HG03469 (cell line): ENCODE results near the gene TIAL1.
"Not testable (repeated sequence)": the region's sequence is repeated elsewhere in the genome, so short reads cannot be mapped to it uniquely, and the experiment has no call there.

Source experiments
- ATAC-seq: cut with Tn5 transposase; IDR thresholded peaks from one replicate; pipeline ENCODE4 v1.9.1; 2021; ENCODE audit warnings: mild to moderate bottlenecking, moderate library complexity, moderate number of reproducible peaks; ENCODE audit not compliant: unreplicated experiment

TIAL1 gene

DNA sequence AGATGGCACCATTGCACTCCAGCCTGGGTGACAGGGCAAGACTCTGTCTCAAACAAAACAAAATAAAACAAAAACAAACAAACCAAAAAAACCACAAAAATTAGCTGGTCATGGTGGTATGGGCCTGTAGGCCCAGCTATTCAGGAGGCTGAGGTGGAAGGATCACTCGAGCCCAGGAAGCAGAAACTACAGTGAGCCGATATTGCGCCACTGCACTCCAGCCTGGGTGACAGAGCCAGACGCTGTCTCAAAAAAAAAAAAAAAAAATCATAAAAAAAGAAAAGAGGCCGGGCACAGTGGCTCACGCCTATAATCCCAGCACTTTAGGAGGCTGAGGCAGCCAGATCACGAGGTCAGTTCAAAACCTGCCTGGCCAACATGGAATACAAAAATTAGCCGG is 64.0 kb downstream of the TIAL1 start:
- ATAC-seq, result not testable (repeated sequence)

GRCh38 chr10:119532251-119532650 is 64.5 kb downstream of the TIAL1 start:
- ATAC-seq, result not testable (repeated sequence)

DNA sequence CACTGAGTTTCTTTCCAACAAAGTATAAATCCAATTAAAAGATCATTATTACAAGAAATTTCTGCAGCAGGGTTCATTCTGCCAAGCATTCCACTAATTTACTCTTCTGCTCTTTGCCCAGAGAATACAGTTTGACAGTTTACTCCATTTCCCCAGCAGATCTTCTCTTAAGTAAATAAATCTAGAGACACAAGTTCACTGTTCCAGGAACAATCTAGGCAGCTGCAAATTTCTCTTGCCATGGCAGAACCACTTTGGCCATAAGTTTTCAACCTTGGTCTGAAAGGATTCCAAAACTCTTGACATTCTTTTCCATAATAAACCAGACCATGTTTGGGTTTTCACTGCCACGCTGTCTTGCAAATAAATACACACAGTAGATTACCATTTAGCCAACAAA is 65.7 kb downstream of the TIAL1 start:
- no peak for ATAC-seq

DNA sequence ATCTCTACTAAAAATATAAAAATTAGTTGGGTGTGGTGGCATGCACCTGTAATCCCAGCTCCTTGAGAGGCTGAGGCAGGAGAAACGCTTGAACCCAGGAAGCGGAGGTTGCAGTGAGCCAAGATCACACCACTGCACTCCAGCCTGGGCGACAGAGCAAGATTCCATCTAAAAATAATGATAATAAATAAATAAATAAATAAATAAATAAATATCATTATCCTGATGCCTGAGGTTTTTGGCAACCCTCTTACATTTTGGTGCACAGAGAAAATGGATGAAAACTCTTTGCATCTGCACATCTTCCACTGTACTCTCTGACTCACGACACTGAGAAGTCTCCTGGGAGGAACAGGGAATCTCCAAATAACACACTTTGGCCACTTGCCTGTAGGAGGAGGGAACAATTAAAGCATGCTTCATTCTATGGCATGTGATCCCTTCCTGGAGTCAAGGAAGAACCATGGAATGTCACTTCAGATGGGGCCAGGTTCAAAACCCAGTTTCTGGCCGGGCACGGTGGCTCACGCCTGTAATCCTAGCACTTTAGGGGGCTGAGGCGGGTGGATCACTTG is 68.0 kb downstream of the TIAL1 start:
- not testable (repeated sequence) for ATAC-seq

DNA sequence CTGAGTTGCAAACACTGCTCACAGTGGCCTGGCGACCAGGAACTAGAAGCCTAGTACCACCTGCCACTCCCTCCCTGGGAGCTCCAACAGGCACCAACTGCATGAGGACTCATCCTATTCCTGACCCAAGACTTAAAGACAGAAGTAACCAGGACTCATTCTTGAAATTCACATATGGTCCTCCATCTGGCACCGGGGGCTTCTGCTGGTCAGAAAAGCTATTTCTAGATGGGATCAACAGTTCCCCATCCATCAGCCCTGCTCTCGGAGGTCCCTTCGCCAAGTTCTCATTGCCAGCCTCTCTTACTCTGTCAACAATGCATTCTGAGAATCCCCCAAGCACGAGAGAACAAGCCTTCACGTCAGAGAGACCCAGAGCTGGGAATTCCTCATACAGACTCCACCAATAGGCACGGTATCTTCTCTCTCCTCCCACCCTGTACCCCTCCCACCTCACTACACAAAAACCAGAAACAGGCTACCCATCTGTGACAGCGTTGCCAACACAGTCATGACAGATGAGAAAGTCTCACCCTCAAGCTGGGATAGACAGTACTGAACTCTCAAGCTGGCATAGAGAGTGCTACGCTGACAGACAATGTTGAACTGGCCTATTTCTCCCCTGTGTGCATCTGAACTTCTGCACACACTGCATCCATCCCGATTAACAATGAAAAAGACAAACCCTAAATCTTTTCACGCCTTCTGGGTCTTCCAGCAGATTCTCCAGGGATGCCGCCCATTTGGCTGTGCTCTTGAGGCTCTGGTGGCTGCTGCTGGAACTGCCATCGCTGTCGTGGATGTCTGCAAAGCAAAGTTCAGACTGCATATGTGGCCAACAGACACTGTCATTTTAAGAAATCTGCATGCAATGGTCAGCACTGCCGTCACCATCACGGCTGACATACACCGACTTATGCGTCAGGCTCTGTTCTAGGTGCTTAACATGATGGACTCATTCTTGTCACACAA is 69.9 kb downstream of the TIAL1 start:
- ATAC-seq, result no peak

DNA sequence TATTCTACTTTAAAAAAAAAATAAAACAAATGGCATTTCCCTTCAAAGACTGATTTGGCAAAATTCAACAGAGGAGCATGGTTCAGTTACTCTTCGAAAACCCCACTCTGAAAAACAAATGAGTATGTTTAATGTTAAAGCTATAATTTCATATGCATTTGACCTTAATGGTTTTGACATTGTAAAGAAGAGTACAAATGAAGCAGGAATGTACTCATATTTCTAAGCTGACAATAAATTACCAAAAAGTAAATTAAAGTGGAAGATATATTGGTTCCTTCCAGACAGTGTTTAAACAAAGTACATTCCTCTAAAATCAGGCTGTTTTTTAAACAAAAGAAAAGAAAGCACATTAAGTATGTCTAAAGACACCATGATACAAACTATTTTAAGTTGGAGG is 70.6 kb downstream of the TIAL1 start:
- no peak for ATAC-seq

GRCh38 chr10:119525116-119525515 is 71.6 kb downstream of the TIAL1 start:
- ATAC-seq, result no peak

GRCh38 chr10:119524720-119525070 is 72.1 kb downstream of the TIAL1 start:
- ATAC-seq, result no peak

DNA sequence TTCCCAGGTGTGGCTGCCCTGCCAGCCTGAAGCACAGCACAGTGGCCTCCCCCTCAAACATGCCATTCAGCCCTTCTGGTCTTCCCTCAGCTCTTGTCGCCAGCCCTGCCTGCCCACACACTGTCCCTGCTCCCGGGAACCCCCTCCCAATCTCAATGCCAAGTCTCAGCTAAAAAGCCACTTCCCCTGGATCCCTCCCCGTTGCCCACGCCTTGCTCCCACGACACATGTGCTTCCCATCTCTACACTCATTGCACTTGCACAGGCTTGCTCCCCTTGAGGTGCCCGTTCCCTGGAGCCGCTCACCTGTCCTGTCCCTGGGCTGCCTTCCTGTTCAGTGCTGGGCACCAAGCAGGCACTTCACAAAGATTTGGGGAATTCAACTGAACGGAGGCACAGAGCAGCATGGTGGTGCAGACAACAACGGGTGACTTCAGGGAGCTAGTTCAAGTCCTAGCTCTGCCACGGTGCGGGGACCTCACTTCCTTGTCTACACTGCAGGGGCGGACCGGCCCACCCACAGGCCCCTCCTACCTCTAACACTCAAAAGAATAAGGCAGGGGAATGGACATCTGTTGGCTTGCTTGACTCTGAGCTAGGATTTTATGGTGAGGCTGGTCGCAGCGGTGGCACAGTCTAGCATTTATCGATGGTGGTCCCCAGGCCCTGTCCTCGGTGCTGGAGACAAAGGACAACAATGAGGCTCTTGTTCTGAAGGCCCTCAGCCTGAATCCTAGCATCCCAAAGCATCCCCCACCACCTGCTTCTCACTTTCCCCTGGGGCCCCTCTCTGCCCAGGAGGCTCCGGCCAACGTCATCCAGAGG is 72.7 kb downstream of the TIAL1 start:
- no peak for ATAC-seq
